H1 (cell line): ENCODE measurements around the gene STIM1. TPM values are rescaled to one million over a fixed set of nuclear protein-coding genes. Genes with fewer than 3 reads are reported as not detected.

Experiments
- CTCF ChIA-PET: fragments of 300-600 bp; sonication (Branson Sonifier 250); formaldehyde crosslinking; loops from one replicate; lab custom pipeline; 2021; ENCODE audit not compliant: partially characterized antibody; lab: Charles Lee
- POLR2A ChIA-PET: fragments of 300-600 bp; sonication (Branson Sonifier 250); formaldehyde crosslinking; loops from one replicate; lab custom pipeline; 2021; ENCODE audit warnings: inconsistent platforms; ENCODE audit not compliant: partially characterized antibody; lab: Charles Lee
- DNase-seq, 2 experiments: peaks; one replicate each; pipeline versions ENCODE4 v3.0.0 to v3.0.0-alpha.2; 2010 to 2022; ENCODE audit warnings: low spot score in 2 of 2, low read depth in 1 of 2, mixed read lengths in 1 of 2
- FAIRE-seq: peaks from 2 replicates; lab custom pipeline; 2011; peaks lifted over from hg19 to GRCh38; lab: Jason Lieb, UNC
- H2AFZ ChIP-seq: 2 replicates; pipeline ENCODE4 v1.8.1; 2012; ENCODE audit warnings: low read length, inconsistent platforms
- H2AK5ac ChIP-seq: 2 replicates; pipeline ENCODE4 v1.6.1; 2013; ENCODE audit warnings: low read depth, low read length
- H2BK120ac ChIP-seq: replicated peaks from 2 replicates; pipeline ENCODE3; 2013; ENCODE audit warnings: low read depth, low read length, inconsistent platforms
- H2BK12ac ChIP-seq: 2 replicates; pipeline ENCODE4 v1.6.1; 2013; ENCODE audit warnings: low read depth, low read length
- H2BK15ac ChIP-seq: 2 replicates; pipeline ENCODE4 v1.6.1; 2013; ENCODE audit warnings: low read length
- H2BK20ac ChIP-seq: 2 replicates; pipeline ENCODE4 v1.6.1; 2013; ENCODE audit warnings: low read length
- H2BK5ac ChIP-seq: 2 replicates; pipeline ENCODE4 v1.6.1; 2013; ENCODE audit warnings: low read depth, low read length
- H3K14ac ChIP-seq: 2 replicates; pipeline ENCODE4 v1.6.1; 2013; ENCODE audit warnings: inconsistent platforms; ENCODE audit not compliant: insufficient read length
- H3K18ac ChIP-seq: 2 replicates; pipeline ENCODE4 v1.6.1; 2013; ENCODE audit warnings: low read length; ENCODE audit errors: extremely low read depth
- H3K23ac ChIP-seq: 2 replicates; pipeline ENCODE4 v1.6.1; 2013; ENCODE audit warnings: inconsistent platforms; ENCODE audit not compliant: insufficient read length
- H3K23me2 ChIP-seq: 2 replicates; pipeline ENCODE4 v1.6.1; 2013; ENCODE audit warnings: low read depth, low read length
- H3K27ac ChIP-seq: 2 replicates; pipeline ENCODE4 v1.6.1; 2011; ENCODE audit warnings: low read depth, low read length, inconsistent platforms
- H3K27me3 ChIP-seq, 4 experiments: replicated peaks in 1 of 4; 1 replicate in 1 of 4; 2 replicates in 3 of 4; pipeline versions ENCODE4 v1.6.1 to v1.8.1; 2011 to 2013; ENCODE audit warnings: low read length in 3 of 4, mild to moderate bottlenecking in 3 of 4, inconsistent platforms in 2 of 4, mixed read lengths in 2 of 4, moderate library complexity in 1 of 4; ENCODE audit not compliant: control insufficient read depth in 3 of 4, insufficient read depth in 3 of 4; ENCODE audit errors: extremely low read depth in 1 of 4
- H3K36me3 ChIP-seq, 4 experiments: 2 replicates each; pipeline versions ENCODE4 v1.6.1 to v1.8.1; 2011 to 2013; ENCODE audit warnings: mild to moderate bottlenecking in 4 of 4, low read length in 3 of 4, moderate library complexity in 2 of 4, control low read depth in 1 of 4, inconsistent platforms in 1 of 4; ENCODE audit not compliant: insufficient read depth in 4 of 4, control insufficient read depth in 2 of 4
- H3K4ac ChIP-seq: replicated peaks from 2 replicates; pipeline ENCODE3; 2013; ENCODE audit warnings: low read length, low read depth, mixed read lengths, inconsistent platforms; ENCODE audit not compliant: insufficient read length
- H3K4me1 ChIP-seq, 4 experiments: replicated peaks in 1 of 4; 1 replicate in 1 of 4; 2 replicates in 3 of 4; pipeline versions ENCODE4 v1.6.1 to v1.8.1; 2011 to 2013; ENCODE audit warnings: low read length in 3 of 4, inconsistent platforms in 2 of 4, mixed read lengths in 1 of 4; ENCODE audit not compliant: insufficient read depth in 4 of 4, control insufficient read depth in 3 of 4
- H3K4me2 ChIP-seq, 2 experiments: 2 replicates each; pipeline versions ENCODE4 v1.6.1 to v1.8.1; 2011 to 2013; ENCODE audit warnings: low read depth in 2 of 2, low read length in 2 of 2, control low read depth in 1 of 2, inconsistent platforms in 1 of 2, mild to moderate bottlenecking in 1 of 2; ENCODE audit not compliant: insufficient read depth in 1 of 2
- H3K4me3 ChIP-seq, 4 experiments: fragments of 200-600, 300-600 bp in 1 of 4; sonication (generic), shearing (Covaris generic), sonication (Bioruptor Twin) in 1 of 4; 2 replicates each; pipeline versions ENCODE4 v1.5.1 to v1.8.1; 2011 to 2016; ENCODE audit warnings: low read length in 4 of 4, low read depth in 3 of 4, control low read depth in 2 of 4, inconsistent platforms in 2 of 4, mild to moderate bottlenecking in 2 of 4, mixed read lengths in 1 of 4, moderate library complexity in 1 of 4; ENCODE audit not compliant: insufficient read depth in 2 of 4; ENCODE audit errors: extremely low read depth in 1 of 4
- H3K56ac ChIP-seq: replicated peaks from 2 replicates; pipeline ENCODE3; 2013; ENCODE audit warnings: low read depth, mild to moderate bottlenecking, mixed read lengths, low read length, inconsistent platforms; ENCODE audit not compliant: insufficient read length
- H3K79me1 ChIP-seq: 2 replicates; pipeline ENCODE4 v1.6.1; 2013; ENCODE audit warnings: low read depth, low read length, control low read depth
- H3K79me2 ChIP-seq, 2 experiments: 2 replicates each; pipeline versions ENCODE4 v1.6.1 to v1.8.1; 2012 to 2013; ENCODE audit warnings: low read length in 2 of 2, mild to moderate bottlenecking in 2 of 2, inconsistent platforms in 1 of 2; ENCODE audit not compliant: insufficient read depth in 2 of 2, control insufficient read depth in 1 of 2
- H3K9ac ChIP-seq, 4 experiments: replicated peaks in 1 of 4; 1 replicate in 1 of 4; 2 replicates in 3 of 4; pipeline versions ENCODE4 v1.6.1 to v1.8.1; 2011 to 2013; ENCODE audit warnings: low read depth in 3 of 4, low read length in 3 of 4, control low read depth in 2 of 4, mild to moderate bottlenecking in 2 of 4, moderate library complexity in 2 of 4, inconsistent platforms in 1 of 4; ENCODE audit errors: extremely low read depth in 1 of 4
- H3K9me3 ChIP-seq, 2 experiments: 2 replicates each; pipeline versions ENCODE4 v1.6.1 to v1.8.1; 2012 to 2013; ENCODE audit warnings: mild to moderate bottlenecking in 2 of 2, moderate library complexity in 2 of 2, control low read depth in 1 of 2, inconsistent platforms in 1 of 2, low read depth in 1 of 2, low read length in 1 of 2, mixed read lengths in 1 of 2; ENCODE audit not compliant: insufficient read depth in 2 of 2
- H4K20me1 ChIP-seq, 2 experiments: replicated peaks in 1 of 2; 2 replicates each; pipeline versions ENCODE3 to v1.8.1; 2011 to 2013; ENCODE audit warnings: inconsistent platforms in 2 of 2, low read length in 2 of 2, mild to moderate bottlenecking in 1 of 2; ENCODE audit not compliant: insufficient read depth in 2 of 2, control insufficient read depth in 1 of 2
- H4K5ac ChIP-seq: 2 replicates; pipeline ENCODE4 v1.6.1; 2013; ENCODE audit warnings: low read length, low read depth, mixed read lengths, inconsistent platforms; ENCODE audit not compliant: insufficient read length
- H4K8ac ChIP-seq: 2 replicates; pipeline ENCODE4 v1.8.0; 2013; ENCODE audit warnings: mild to moderate bottlenecking, moderate library complexity, low read length, inconsistent platforms; ENCODE audit not compliant: insufficient read depth; ENCODE audit errors: extremely low read depth
- H4K91ac ChIP-seq: replicated peaks from 2 replicates; pipeline ENCODE3; 2013; ENCODE audit warnings: low read length, mixed read lengths, inconsistent platforms; ENCODE audit not compliant: insufficient read length
- RNF2 ChIP-seq: fragments of 200-900, 300-1000 bp; sonication (generic); IDR thresholded peaks from 2 replicates; pipeline ENCODE4 v1.7.1; 2016; ENCODE audit warnings: borderline replicate concordance, low read depth, mild to moderate bottlenecking, antibody characterized with exemption, low read length; ENCODE audit not compliant: poor library complexity, severe bottlenecking; ENCODE audit errors: missing control alignments
- WGBS, 2 experiments: shearing (Covaris generic) in 1 of 2; methylation state at CpG; one replicate each; pipeline versions ENCODE4 v1.1.6 to v1.1.7; 2013 to 2015; ENCODE audit warnings: low lambda C conversion rate in 2 of 2, mixed read lengths in 2 of 2, inconsistent platforms in 1 of 2, low coverage in 1 of 2, missing lambda C conversion rate in 1 of 2; ENCODE audit not compliant: insufficient replicate concordance in 2 of 2, insufficient coverage in 1 of 2, insufficient read length in 1 of 2; ENCODE audit errors: extremely low coverage in 1 of 2, missing lambda C conversion rate in 1 of 2; 5-methylcytosine and 5-hydroxymethylcytosine counted together
- polyA plus RNA-seq, 7 experiments: library from polyadenylated mRNA; depleted of rRNA in 3 of 7; stranded (reverse) in 5 of 7; unstranded in 2 of 7; fragments of >200 nt in 5 of 7; fragments of 200-250 nt in 2 of 7; gene quantifications; 1 replicate in 5 of 7; 2 replicates in 1 of 7; 4 replicates in 1 of 7; pipeline versions ENCODE4 v1.2.1 to v1.2.3, GENCODE V29; 2011 to 2013; ENCODE audit warnings: missing spikeins in 2 of 7, mixed read lengths in 2 of 7
- total RNA-seq: library from RNA; stranded (reverse); fragmentation: NEBNext Ultra II Directional; extraction: Animal tissue kit (Norgen Biotek cat#: 25700); gene quantifications from 2 replicates; pipeline ENCODE4 v1.2.1, GENCODE V29; 2021

STIM1 gene
- total and polyA plus RNA-seq, 2 of the 8 experiments (the other 6 are each of a cell fraction or from before 2014, with no cell fraction given), result 11.1 to 12.2 TPM

- H3K27ac ChIP-seq, result no peak overlapping the region
- H3K4me2 ChIP-seq, result no peak overlapping the region
- H3K9me3 ChIP-seq, result no peaks in the 10 kb centered on the region
Measured at GRCh38 chr11:3885855-3886254, 30.4 kb downstream of the STIM1 start.

More at GRCh38 chr11:3885855-3886254, 30.4 kb downstream of the STIM1 start:
- FAIRE-seq (no peak), DNase-seq (no peak)
- Histone ChIP-seq H2BK12ac (no peak overlapping the region), H4K8ac (no peak overlapping the region), H3K27me3 (no peaks in the 10 kb centered on the region), H3K79me1 (no peaks in the 10 kb centered on the region), H3K9ac (no peak overlapping the region), H3K23ac (no peak overlapping the region), H4K5ac (no peak overlapping the region), H2BK120ac (no peak overlapping the region), H3K23me2 (no peaks in the 10 kb centered on the region), H3K4ac (no peak overlapping the region), H3K4me3 (no peak overlapping the region), H3K56ac (no peak overlapping the region), H3K36me3 (no peaks in the 10 kb centered on the region), H2BK20ac (no peak overlapping the region), H3K4me1 (no peaks in the 10 kb centered on the region), H2BK15ac (no peak overlapping the region), H4K20me1 (no peaks in the 10 kb centered on the region), H3K18ac (no peak overlapping the region), H2AFZ (no peak overlapping the region), H2AK5ac (no peak overlapping the region), H2BK5ac (no peak overlapping the region), H4K91ac (no peak overlapping the region), H3K79me2 (no peaks in the 10 kb centered on the region), H3K14ac (no peak overlapping the region)
- ChIA-PET CTCF (interaction anchor here (0.6 to 1.8 kb wide), 2 partner anchors 32 to 63 kb away, joined by 3 to 4 read pairs; no protein-coding TSS in a partner anchor), POLR2A (interaction anchor here (0.9 kb wide), 1 partner anchor 155 kb away, joined by 3 read pairs; no protein-coding TSS in a partner anchor)
- WGBS, 2 experiments, result 90% methylated on average over 7 of the region's 7 CpGs; no CpG with 5 or more reads in 1 of the 2 experiments
- TF ChIP-seq RNF2, result no peak
